K562 (cell line): ENCODE results near the gene TMEM131. TPM values are rescaled to one million over a fixed set of nuclear protein-coding genes. Genes with fewer than 3 reads are reported as not detected.

ENCODE experiments used
- ATAC-seq: fragments of 200-7000 bp; cut with Tn5 transposase; 3 replicates; pipeline ENCODE4 v1.9.1; 2020; ENCODE audit warnings: moderate library complexity
- BruUV-seq: library from RNA; stranded (reverse); fragments of 400-500 nt; replicated peaks from 2 replicates; lab custom pipeline; 2021; lab: Mats Ljungman, UMichigan
- CTCF ChIA-PET: fragments of 300-600 bp; formaldehyde crosslinking; extraction: SDS; loops from one replicate; lab custom pipeline; 2021; ENCODE audit warnings: low intra/inter-chr PET ratio; lab: Yijun Ruan, JAX
- POLR2A ChIA-PET: fragments of 300-600, 350-650 bp; sonication (Branson Sonifier 250); formaldehyde crosslinking; extraction: SDS; loops from one replicate; lab custom pipeline; 2021; ENCODE audit warnings: antibody characterized with exemption, inconsistent platforms; lab: Yijun Ruan, JAX
- DNase-seq, 4 experiments: peaks; one replicate each; pipeline versions ENCODE4 v3.0.0 to v3.0.0-alpha.2; 2011 to 2018; ENCODE audit warnings: low spot score in 3 of 4, mixed read lengths in 3 of 4; ENCODE audit errors: extremely low read depth in 1 of 4
- FAIRE-seq: peaks from 2 replicates; lab custom pipeline; 2011; peaks lifted over from hg19 to GRCh38; lab: Jason Lieb, UNC
- H2AFZ ChIP-seq: 2 replicates; pipeline ENCODE4 v1.6.0; 2011; ENCODE audit warnings: low read depth, low read length, control low read depth, inconsistent platforms
- H3K27ac ChIP-seq: fragments of 200-600 bp; 3 replicates; pipeline ENCODE4 v1.8.0; 2011; ENCODE audit warnings: low read depth, mild to moderate bottlenecking, control low read depth, inconsistent platforms, low read length, moderate library complexity, mixed read lengths; ENCODE audit errors: extremely low read depth
- H3K27me3 ChIP-seq, 2 experiments: fragments of 300-600 bp in 1 of 2; 2 replicates in 1 of 2; 3 replicates in 1 of 2; pipeline versions ENCODE4 v1.6.0 to v1.8.0; 2011; ENCODE audit warnings: inconsistent platforms in 2 of 2, low read length in 2 of 2, mild to moderate bottlenecking in 1 of 2, mixed read lengths in 1 of 2, moderate library complexity in 1 of 2; ENCODE audit not compliant: control insufficient read depth in 2 of 2, insufficient read depth in 2 of 2
- H3K36me3 ChIP-seq: fragments of 300-600 bp; 3 replicates; pipeline ENCODE4 v1.8.0; 2011; ENCODE audit warnings: mild to moderate bottlenecking, low read length, inconsistent platforms; ENCODE audit not compliant: control insufficient read depth, insufficient read depth
- H3K4me1 ChIP-seq, 2 experiments: fragments of 200-600 bp in 1 of 2; replicated peaks in 1 of 2; 2 replicates in 1 of 2; 3 replicates in 1 of 2; pipeline versions ENCODE4 v1.5.1 to v1.8.0; 2011; ENCODE audit warnings: inconsistent platforms in 2 of 2, low read length in 2 of 2, mild to moderate bottlenecking in 1 of 2, mixed read lengths in 1 of 2, moderate library complexity in 1 of 2; ENCODE audit not compliant: control insufficient read depth in 2 of 2, insufficient read depth in 2 of 2
- H3K4me2 ChIP-seq: 2 replicates; pipeline ENCODE4 v1.6.1; 2011; ENCODE audit warnings: low read length, control low read depth, inconsistent platforms, mixed read lengths; ENCODE audit not compliant: insufficient read depth
- H3K4me3 ChIP-seq: fragments of 200-600 bp; sonication (generic), shearing (Covaris generic); 2 replicates; pipeline ENCODE4 v1.5.1; 2016; ENCODE audit warnings: control low read depth, inconsistent platforms
- H3K79me2 ChIP-seq: fragments of 200-600 bp; 3 replicates; pipeline ENCODE4 v1.8.0; 2011; ENCODE audit warnings: low read length, inconsistent platforms; ENCODE audit not compliant: control insufficient read depth, insufficient read depth
- H3K9ac ChIP-seq, 2 experiments: 2 replicates each; pipeline versions ENCODE4 v1.6.0 to v1.6.1; 2011; ENCODE audit warnings: low read depth in 2 of 2, low read length in 2 of 2, control low read depth in 1 of 2, inconsistent platforms in 1 of 2, mild to moderate bottlenecking in 1 of 2, mixed read lengths in 1 of 2; ENCODE audit not compliant: insufficient read depth in 1 of 2
- H3K9me1 ChIP-seq: one replicate; pipeline ENCODE4 v1.6.0; 2011; ENCODE audit warnings: inconsistent platforms, mild to moderate bottlenecking, low read length, moderate library complexity; ENCODE audit not compliant: control insufficient read depth, insufficient read depth
- H3K9me3 ChIP-seq: replicated peaks from 2 replicates; pipeline ENCODE4 v1.5.1; 2011; ENCODE audit warnings: low read depth, low read length, inconsistent platforms; ENCODE audit not compliant: control insufficient read depth, insufficient read depth
- H4K20me1 ChIP-seq: replicated peaks from 2 replicates; pipeline ENCODE4 v1.6.1; 2011; ENCODE audit warnings: low read length, inconsistent platforms, mixed read lengths; ENCODE audit not compliant: control insufficient read depth, insufficient read depth
- CTCFL ChIP-seq: IDR thresholded peaks from 2 replicates; pipeline ENCODE4 v1.6.1; 2011; ENCODE audit warnings: borderline replicate concordance, low read depth, mild to moderate bottlenecking, moderate library complexity, low read length; ENCODE audit not compliant: insufficient read depth, poor library complexity, severe bottlenecking
- FOXP4 ChIP-seq: sonication (generic); formaldehyde crosslinking; IDR thresholded peaks from 2 replicates; pipeline ENCODE4 v1.8.0; 2022; ENCODE audit warnings: mild to moderate bottlenecking, missing genetic modification reagents, borderline replicate concordance
- HDAC8 ChIP-seq: fragments of 450-650 bp; IDR thresholded peaks from 2 replicates; pipeline ENCODE4 v1.6.1; 2016; ENCODE audit warnings: mild to moderate bottlenecking, missing genetic modification characterization, moderate library complexity, missing compliant biosample characterization
- HES1 ChIP-seq: fragments of 450-650 bp; IDR thresholded peaks from 2 replicates; pipeline ENCODE4 v1.6.1; 2016; ENCODE audit warnings: low read depth, mild to moderate bottlenecking, moderate library complexity
- HNRNPUL1 ChIP-seq: fragments of 200-400 bp; formaldehyde crosslinking; IDR thresholded peaks from 2 replicates; pipeline ENCODE4 v1.6.1; 2017; ENCODE audit warnings: low read length
- MYBL2 ChIP-seq, 2 experiments: fragments of 450-650 bp in 1 of 2; sonication (generic) in 1 of 2; formaldehyde crosslinking in 1 of 2; IDR thresholded peaks; 2 replicates each; pipeline versions ENCODE4 v1.6.1 to v1.8.1; 2017 to 2022; ENCODE audit warnings: borderline replicate concordance in 1 of 2, inconsistent platforms in 1 of 2, low read depth in 1 of 2, mild to moderate bottlenecking in 1 of 2, missing genetic modification reagents in 1 of 2, moderate library complexity in 1 of 2
- SRSF9 ChIP-seq: fragments of 200-400 bp; formaldehyde crosslinking; IDR thresholded peaks from 2 replicates; pipeline ENCODE4 v1.6.1; 2017; ENCODE audit warnings: low read depth, low read length, borderline replicate concordance
- THRA ChIP-seq: fragments of 450-650 bp; IDR thresholded peaks from 2 replicates; pipeline ENCODE4 v1.6.1; 2017; ENCODE audit warnings: mild to moderate bottlenecking, moderate library complexity
- ZNF133 ChIP-seq: fragments of 250-450 bp; sonication (Bioruptor Pico); IDR thresholded peaks from 2 replicates; pipeline ENCODE4 v1.4.0; 2020; ENCODE audit warnings: mild to moderate bottlenecking
- WGBS: fragments of 100-300 bp; shearing (Covaris generic); methylation state at CpG from one replicate; pipeline ENCODE4 v1.1.6; 2016; ENCODE audit warnings: low coverage, mixed read lengths; ENCODE audit not compliant: insufficient coverage; ENCODE audit errors: missing lambda C conversion rate; 5-methylcytosine and 5-hydroxymethylcytosine counted together
- in situ Hi-C: fragments of 300-500 bp; cut with MboI; formaldehyde crosslinking; loops from 4 replicates; pipeline ENCODE4 v1.15.0; 2018; ENCODE audit warnings: inconsistent platforms, mixed read lengths
- intact Hi-C: fragments of 100-400 bp; cut with micrococcal nuclease; formaldehyde crosslinking; loops from 2 replicates; pipeline ENCODE4 v1.14.2; 2022
- polyA plus RNA-seq, 8 experiments: library from polyadenylated mRNA; depleted of rRNA in 4 of 8; stranded (reverse) in 5 of 8; unstranded in 3 of 8; fragments of >200 nt; fragmentation: Nextera tagmentation in 2 of 8; fragmentation: Illumina TruSeq in 1 of 8; extraction: Ambion mirVana in 2 of 8; extraction: Trizol in 1 of 8; gene quantifications; 2 replicates each; pipeline versions ENCODE4 v1.2.1 to v1.2.3, GENCODE V29; 2011 to 2014; ENCODE audit warnings: inconsistent platforms in 1 of 8, missing spikeins in 1 of 8
- total RNA-seq, 7 experiments: library from RNA; depleted of rRNA in 6 of 7; stranded (reverse); fragments of >200 nt in 6 of 7; fragmentation: Illumina TruSeq in 2 of 7; extraction: Trizol in 2 of 7; gene quantifications; 2 replicates each; pipeline versions ENCODE4 v1.2.1 to v1.2.3, GENCODE V29; 2011 to 2021; ENCODE audit warnings: low replicate concordance in 1 of 7

TMEM131 gene
- total and polyA plus RNA-seq, 9 of the 15 experiments (the other 6 are each of a cell fraction or from before 2014, with no cell fraction given), result 2.5 to 21.1 (median 12.4) TPM

- DNase-seq (no peak), FAIRE-seq (no peak)
- WGBS, result 43% methylated on average over 3 of the region's 3 CpGs
- no peak for TF ChIP-seq HNRNPUL1
- no peak for TF ChIP-seq ZNF133 (CRISPR knock-in tag)
- TF ChIP-seq MYBL2 (IDR thresholded peaks at IDR 0.05; ENCODE audit: low read depth), result no peak
- no peak for TF ChIP-seq MYBL2 (CRISPR knock-in tag; IDR thresholded peaks at IDR 0.05; ENCODE audit: borderline replicate concordance)
- TF ChIP-seq CTCFL, result no peak
- TF ChIP-seq HES1, result no peak
- no peak for TF ChIP-seq FOXP4 (CRISPR knock-in tag)
- no peak for TF ChIP-seq HDAC8 (tag)
- no peak for TF ChIP-seq THRA
- TF ChIP-seq SRSF9, result no peak
Observed at GRCh38 chr2:97999536-97999935, 3.8 kb upstream of the TMEM131 start.

More at GRCh38 chr2:97999536-97999935, 3.8 kb upstream of the TMEM131 start:
- in situ Hi-C loops (no loop called here), intact Hi-C loops (no loop called here)
- Histone ChIP-seq H3K9me3 (no peaks in the 10 kb centered on the region), H2AFZ (peak overlapping the region; percentile 49; the same call in 1 of the 2 replicates), H3K27me3 (no peaks in the 10 kb centered on the region), H3K27ac (no peak overlapping the region), H3K36me3 (no peaks in the 10 kb centered on the region), H3K4me3 (no peak overlapping the region), H3K4me1 (peaks cover 0 to 12% of the 10 kb centered on the region in 2 experiments; a peak in 4 of 5 replicates), H3K79me2 (peaks cover 10% of the 10 kb centered on the region), H3K4me2 (no peak overlapping the region), H4K20me1 (no peaks in the 10 kb centered on the region), H3K9me1 (no peaks in the 10 kb centered on the region), H3K9ac (no peak overlapping the region)
- BruUV-seq, result no TSS peak
- CTCF ChIA-PET, result no interaction called here
- POLR2A ChIA-PET, result no interaction called here
- no peak for ATAC-seq
